H1 (cell line): ENCODE data around the gene SEC14L5. TPM values are rescaled to one million over a fixed set of nuclear protein-coding genes. Genes with fewer than 3 reads are reported as not detected.
A peak's percentile ranks its signal among the peaks of the same experiment; 100 is the strongest.

ENCODE experiments used
- ASH2L ChIP-seq: fragments of 200-600, 300-600 bp; sonication (generic); IDR thresholded peaks from one replicate; pipeline ENCODE4 v1.7.1; 2017; ENCODE audit warnings: low read length
- ATF3 ChIP-seq: IDR thresholded peaks from 2 replicates; pipeline ENCODE4 v1.6.1; 2011; ENCODE audit warnings: low read depth, mild to moderate bottlenecking, low read length; ENCODE audit not compliant: insufficient read depth
- BCL11A ChIP-seq, 2 experiments: IDR thresholded peaks; one replicate each; pipeline ENCODE4 v1.6.1; 2011; ENCODE audit warnings: low read depth in 2 of 2, low read length in 2 of 2, mild to moderate bottlenecking in 2 of 2
- BRCA1 ChIP-seq: IDR thresholded peaks from 2 replicates; pipeline ENCODE4 v1.6.1; 2012; ENCODE audit warnings: low read depth, low read length, improper control_type of control experiment
- CEBPB ChIP-seq: IDR thresholded peaks from 2 replicates; pipeline ENCODE4 v1.6.1; 2012; ENCODE audit warnings: low read depth, low read length
- CREB1 ChIP-seq: IDR thresholded peaks from 2 replicates; pipeline ENCODE4 v1.6.1; 2012; ENCODE audit warnings: inconsistent platforms
- EGR1 ChIP-seq: IDR thresholded peaks from 2 replicates; pipeline ENCODE4 v1.6.1; 2011; ENCODE audit warnings: low read depth, low read length, borderline replicate concordance
- EP300 ChIP-seq, 2 experiments: IDR thresholded peaks; 1 replicate in 1 of 2; 2 replicates in 1 of 2; pipeline ENCODE4 v1.6.1; 2011 to 2012; ENCODE audit warnings: low read depth in 2 of 2, low read length in 2 of 2, mild to moderate bottlenecking in 2 of 2, borderline replicate concordance in 1 of 2, inconsistent platforms in 1 of 2, moderate library complexity in 1 of 2
- HDAC2 ChIP-seq, 2 experiments: fragments of 300-600 bp in 1 of 2; sonication (generic) in 1 of 2; IDR thresholded peaks; 2 replicates each; pipeline ENCODE4 v1.6.1; 2011 to 2012; ENCODE audit warnings: low read depth in 2 of 2, low read length in 2 of 2, mild to moderate bottlenecking in 2 of 2, moderate library complexity in 2 of 2, borderline replicate concordance in 1 of 2, inconsistent platforms in 1 of 2
- HDAC6 ChIP-seq: IDR thresholded peaks from one replicate; pipeline ENCODE4 v1.7.1; 2012; ENCODE audit warnings: low read depth, mild to moderate bottlenecking, inconsistent platforms, low read length, moderate library complexity
- NANOG ChIP-seq: IDR thresholded peaks from 2 replicates; pipeline ENCODE4 v1.6.1; 2011; ENCODE audit warnings: low read length, low read depth, mild to moderate bottlenecking, inconsistent platforms; ENCODE audit not compliant: insufficient read depth, poor library complexity, severe bottlenecking
- NRF1 ChIP-seq: IDR thresholded peaks from 2 replicates; pipeline ENCODE4 v1.6.1; 2011; ENCODE audit warnings: mild to moderate bottlenecking, low read depth, low read length, improper control_type of control experiment
- RFX5 ChIP-seq: IDR thresholded peaks from 2 replicates; pipeline ENCODE4 v1.6.1; 2011; ENCODE audit warnings: low read depth, low read length, improper control_type of control experiment, borderline replicate concordance
- SIN3A ChIP-seq, 2 experiments: IDR thresholded peaks in 1 of 2; conservative IDR thresholded peaks in 1 of 2; 2 replicates each; pipeline ENCODE4 v1.6.1; 2011 to 2012; ENCODE audit warnings: low read length in 2 of 2, improper control_type of control experiment in 1 of 2, low read depth in 1 of 2, mild to moderate bottlenecking in 1 of 2
- SIRT6 ChIP-seq: IDR thresholded peaks from one replicate; pipeline ENCODE4 v1.7.1; 2012; ENCODE audit warnings: low read length, inconsistent platforms
- SP1 ChIP-seq: IDR thresholded peaks from 2 replicates; pipeline ENCODE4 v1.6.1; 2011; ENCODE audit warnings: low read depth, low read length
- TBP ChIP-seq: IDR thresholded peaks from 2 replicates; pipeline ENCODE4 v1.6.1; 2011; ENCODE audit warnings: low read depth, low read length, improper control_type of control experiment
- ZNF274 ChIP-seq: IDR thresholded peaks from 2 replicates; pipeline ENCODE4 v1.7.0; 2012; ENCODE audit warnings: low read length, borderline replicate concordance; ENCODE audit errors: extremely low read depth
- polyA plus RNA-seq, 7 experiments: library from polyadenylated mRNA; depleted of rRNA in 3 of 7; stranded (reverse) in 5 of 7; unstranded in 2 of 7; fragments of >200 nt in 5 of 7; fragments of 200-250 nt in 2 of 7; gene quantifications; 1 replicate in 5 of 7; 2 replicates in 1 of 7; 4 replicates in 1 of 7; pipeline versions ENCODE4 v1.2.1 to v1.2.3, GENCODE V29; 2011 to 2013; ENCODE audit warnings: missing spikeins in 2 of 7, mixed read lengths in 2 of 7
- total RNA-seq: library from RNA; stranded (reverse); fragmentation: NEBNext Ultra II Directional; extraction: Animal tissue kit (Norgen Biotek cat#: 25700); gene quantifications from 2 replicates; pipeline ENCODE4 v1.2.1, GENCODE V29; 2021

SEC14L5 gene
- total and polyA plus RNA-seq, 2 of the 8 experiments (the other 6 are each of a cell fraction or from before 2014, with no cell fraction given): 1.9 to 3.0 TPM

- TF ChIP-seq NANOG (no peak), EP300 (IDR thresholded peaks at IDR 0.05; ENCODE audit: borderline replicate concordance in 1 of 2, low read depth in 2 of 2, low read length in 2 of 2) (no peak), HDAC2 (IDR thresholded peaks at IDR 0.05; ENCODE audit: borderline replicate concordance in 1 of 2, low read depth in 2 of 2, low read length in 2 of 2) (no peak), SIRT6 (no peak), NRF1 (no peak), CEBPB (no peak), EGR1 (no peak), ZNF274 (no peak), ATF3 (no peak), TBP (no peak), SP1 (0 out of 2 replicates have a peak, but pooled peaks have one; percentile 20), ASH2L (no peak), RFX5 (no peak), SIN3A (conservative IDR thresholded peaks at IDR 0.05 in 1 of 2, IDR thresholded peaks at IDR 0.05 in 1 of 2; ENCODE audit: low read depth in 1 of 2, low read length in 2 of 2) (no peak), CREB1 (no peak), BRCA1 (no peak), BCL11A (IDR thresholded peaks at IDR 0.05; ENCODE audit: low read depth in 2 of 2, low read length in 2 of 2) (no peak), HDAC6 (no peak)
- TF ChIP-seq, all 59 proteins: peak for 7
Observed at GRCh38 chr16:4944333-4945281, 13.5 kb upstream of the SEC14L5 start (continued).
